ENCODE results near the gene TMPRSS3. TPM values are rescaled to one million over a fixed set of nuclear protein-coding genes. Genes with fewer than 3 reads are reported as not detected.

The TMPRSS3 gene
- total RNA-seq, 1 donor from 2014 or later = 4.1 TPM

DNA sequence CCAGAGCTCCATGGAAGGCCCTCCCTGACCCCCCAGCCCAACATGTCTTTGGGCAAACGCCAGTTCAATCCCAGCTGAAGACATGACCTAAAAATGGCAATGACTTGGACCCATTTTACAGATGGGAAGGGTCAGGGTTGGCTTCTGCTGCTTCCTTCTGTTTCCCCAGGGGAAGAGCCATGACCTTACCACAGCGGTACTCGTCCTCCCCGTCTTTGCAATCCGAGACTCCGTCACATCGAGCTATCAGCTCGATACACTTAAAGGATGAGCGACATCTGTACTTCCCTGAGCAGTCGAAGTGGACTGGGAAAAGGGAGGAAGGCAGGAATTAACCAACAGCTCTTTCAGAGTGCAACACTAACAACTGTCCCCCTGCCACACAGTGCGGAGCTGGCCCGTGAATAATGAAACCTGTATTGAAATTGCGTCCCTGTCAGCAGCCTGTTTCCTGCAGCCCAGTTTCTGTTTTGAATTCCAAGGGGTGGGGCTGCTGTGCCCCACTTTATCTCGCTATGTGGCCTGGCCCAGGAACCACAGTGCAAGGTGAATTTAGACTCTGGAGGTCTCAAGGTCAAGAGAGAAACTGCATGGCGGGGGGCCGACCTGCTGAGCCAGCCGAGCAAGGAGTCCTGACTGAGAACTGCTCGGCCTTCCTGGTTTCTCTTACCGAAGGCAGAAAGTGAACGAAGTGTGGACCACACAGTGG, 7.0 kb downstream of the TMPRSS3 start:
- Histone ChIP-seq H3K27me3 (ENCODE audit: control insufficient read depth, insufficient read depth, low read length) (no peaks in the 10 kb centered on the region), H3K4me3 (ENCODE audit: low read depth, low read length) (no peak overlapping the region), H3K36me3 (ENCODE audit: control insufficient read depth, insufficient read depth, low read length) (no peaks in the 10 kb centered on the region)
- DNase-seq (ENCODE audit: low read depth) = no peak
- no peak for TF ChIP-seq CTCF (IDR thresholded peaks at IDR 0.05; ENCODE audit: insufficient read depth, low read length, poor library complexity, severe bottlenecking)

GRCh38 chr21:42387843-42388340, 8.0 kb downstream of the TMPRSS3 start:
- DNase-seq (ENCODE audit: low read depth) = no peak
- H3K36me3 ChIP-seq (ENCODE audit: control insufficient read depth, insufficient read depth, low read length) = no peaks in the 10 kb centered on the region
- TF ChIP-seq CTCF (IDR thresholded peaks at IDR 0.05; ENCODE audit: insufficient read depth, low read length, poor library complexity, severe bottlenecking) = no peak
- no peak overlapping the region for H3K4me3 ChIP-seq (ENCODE audit: low read depth, low read length)
- H3K27me3 ChIP-seq (ENCODE audit: control insufficient read depth, insufficient read depth, low read length) = no peaks in the 10 kb centered on the region

DNA sequence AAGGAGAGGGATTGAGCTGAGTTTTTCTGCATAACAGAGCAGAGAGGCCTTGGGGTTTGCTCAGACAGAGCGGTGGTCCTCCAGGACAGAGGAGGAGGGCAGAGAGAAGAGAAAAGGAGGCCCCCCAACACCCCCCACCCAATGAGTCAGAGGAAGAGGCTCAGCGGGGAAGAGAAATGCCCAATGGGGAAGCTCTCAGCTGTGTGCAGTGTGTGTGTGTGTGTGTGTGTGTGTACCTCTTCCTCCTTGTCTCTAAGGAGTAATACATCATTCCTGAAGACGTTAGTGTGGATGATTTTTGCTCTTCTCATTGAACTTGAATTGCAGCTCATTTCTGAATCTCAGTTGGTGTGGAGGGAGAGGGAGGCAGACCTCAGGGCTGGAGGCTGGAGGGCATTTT, 8.7 kb downstream of the TMPRSS3 start:
- H3K27me3 ChIP-seq (ENCODE audit: control insufficient read depth, insufficient read depth, low read length) = no peaks in the 10 kb centered on the region
- TF ChIP-seq CTCF (IDR thresholded peaks at IDR 0.05; ENCODE audit: insufficient read depth, low read length, poor library complexity, severe bottlenecking) = no peak
- H3K4me3 ChIP-seq (ENCODE audit: low read depth, low read length) = no peak overlapping the region
- H3K36me3 ChIP-seq (ENCODE audit: control insufficient read depth, insufficient read depth, low read length) = no peaks in the 10 kb centered on the region
- no peak for DNase-seq (ENCODE audit: low read depth)

DNA sequence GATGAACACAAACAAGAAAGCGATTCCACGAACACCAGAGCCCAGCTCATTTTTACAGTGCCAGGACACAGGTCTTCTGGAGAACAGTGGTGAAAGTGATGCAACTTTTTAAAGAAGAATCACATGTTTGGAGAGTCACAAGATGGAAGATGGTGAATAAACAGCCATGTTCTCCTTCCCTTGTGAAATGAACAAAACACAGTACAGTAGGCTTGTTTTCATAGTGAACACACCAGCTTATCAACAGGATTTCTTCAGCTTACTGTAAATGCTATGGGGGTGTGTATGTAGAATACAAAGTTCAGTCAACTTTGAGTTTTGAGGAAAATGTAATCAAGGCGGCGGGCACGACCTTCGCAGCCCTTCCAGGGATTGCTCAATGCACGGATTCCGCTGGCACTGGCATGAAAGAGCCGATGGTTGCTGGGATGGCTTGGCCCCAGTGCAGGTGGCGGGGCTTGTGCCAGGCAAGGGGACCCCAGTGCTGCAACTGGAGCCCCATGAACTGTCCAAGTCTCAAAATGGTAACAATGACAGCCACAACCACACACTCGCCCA, 9.7 kb downstream of the TMPRSS3 start:
- DNase-seq (ENCODE audit: low read depth) = no peak
- TF ChIP-seq CTCF (IDR thresholded peaks at IDR 0.05; ENCODE audit: insufficient read depth, low read length, poor library complexity, severe bottlenecking) = no peak
- H3K27me3 ChIP-seq (ENCODE audit: control insufficient read depth, insufficient read depth, low read length) = no peaks in the 10 kb centered on the region
- no peak overlapping the region for H3K4me3 ChIP-seq (ENCODE audit: low read depth, low read length)
- no peaks in the 10 kb centered on the region for H3K36me3 ChIP-seq (ENCODE audit: control insufficient read depth, insufficient read depth, low read length)

DNA sequence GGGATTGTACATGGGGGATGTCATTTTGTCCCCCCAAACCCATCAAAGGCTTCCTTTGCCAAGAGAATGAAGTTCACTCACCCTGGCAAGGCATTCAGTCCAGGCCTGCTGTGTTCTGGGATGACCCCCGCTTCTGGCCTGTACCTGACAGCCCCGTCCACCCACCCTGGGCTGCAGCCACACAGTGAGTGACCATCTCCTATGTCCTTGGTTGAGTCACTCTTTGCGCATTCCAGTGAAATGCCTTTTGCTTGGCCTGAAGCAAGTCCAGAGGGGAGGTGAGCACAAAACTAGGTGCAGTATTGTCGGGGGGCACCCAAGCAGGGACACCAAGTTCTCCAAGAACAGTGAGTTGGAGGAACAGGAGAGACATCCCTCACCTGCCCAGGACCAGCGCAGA, 10.2 kb downstream of the TMPRSS3 start:
- TF ChIP-seq CTCF (IDR thresholded peaks at IDR 0.05; ENCODE audit: insufficient read depth, low read length, poor library complexity, severe bottlenecking) = no peak
- no peak for DNase-seq (ENCODE audit: low read depth)
- Histone ChIP-seq H3K4me3 (ENCODE audit: low read depth, low read length) (no peak overlapping the region), H3K27me3 (ENCODE audit: control insufficient read depth, insufficient read depth, low read length) (no peaks in the 10 kb centered on the region), H3K36me3 (ENCODE audit: control insufficient read depth, insufficient read depth, low read length) (no peaks in the 10 kb centered on the region)
